ENCODE data around the gene ZNF620. TPM values are rescaled to one million over a fixed set of nuclear protein-coding genes. Genes with fewer than 3 reads are reported as not detected.
A peak's percentile ranks its signal among the peaks of the same experiment; 100 is the strongest.
"Not testable (repeated sequence)": the region's sequence is repeated elsewhere in the genome, so short reads cannot be mapped to it uniquely, and the experiment has no call there.

The ZNF620 gene
- total RNA-seq, 1 donor from 2014 or later = 4.4 TPM

DNA sequence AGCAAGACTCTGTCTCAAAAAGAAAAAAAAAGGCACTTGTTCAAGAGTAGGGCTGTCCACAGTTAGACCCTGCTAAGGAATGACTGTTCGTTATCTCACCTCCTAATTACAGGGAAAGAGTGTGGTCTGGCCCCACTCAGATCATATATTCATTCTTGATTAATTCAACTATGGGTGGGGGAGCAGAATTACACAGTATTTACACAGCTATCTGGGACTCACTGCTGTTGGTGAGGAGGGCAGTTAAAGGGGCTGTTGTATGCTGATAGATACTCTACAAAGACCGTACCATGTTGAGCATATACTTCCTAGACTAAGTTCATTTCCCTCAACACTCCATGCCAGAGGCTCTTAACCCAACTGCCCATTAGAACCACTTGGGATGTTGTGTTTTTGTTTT, 3.8 kb upstream of the ZNF620 start:
- no peak for DNase-seq (ENCODE audit: low read depth, low spot score)

DNA sequence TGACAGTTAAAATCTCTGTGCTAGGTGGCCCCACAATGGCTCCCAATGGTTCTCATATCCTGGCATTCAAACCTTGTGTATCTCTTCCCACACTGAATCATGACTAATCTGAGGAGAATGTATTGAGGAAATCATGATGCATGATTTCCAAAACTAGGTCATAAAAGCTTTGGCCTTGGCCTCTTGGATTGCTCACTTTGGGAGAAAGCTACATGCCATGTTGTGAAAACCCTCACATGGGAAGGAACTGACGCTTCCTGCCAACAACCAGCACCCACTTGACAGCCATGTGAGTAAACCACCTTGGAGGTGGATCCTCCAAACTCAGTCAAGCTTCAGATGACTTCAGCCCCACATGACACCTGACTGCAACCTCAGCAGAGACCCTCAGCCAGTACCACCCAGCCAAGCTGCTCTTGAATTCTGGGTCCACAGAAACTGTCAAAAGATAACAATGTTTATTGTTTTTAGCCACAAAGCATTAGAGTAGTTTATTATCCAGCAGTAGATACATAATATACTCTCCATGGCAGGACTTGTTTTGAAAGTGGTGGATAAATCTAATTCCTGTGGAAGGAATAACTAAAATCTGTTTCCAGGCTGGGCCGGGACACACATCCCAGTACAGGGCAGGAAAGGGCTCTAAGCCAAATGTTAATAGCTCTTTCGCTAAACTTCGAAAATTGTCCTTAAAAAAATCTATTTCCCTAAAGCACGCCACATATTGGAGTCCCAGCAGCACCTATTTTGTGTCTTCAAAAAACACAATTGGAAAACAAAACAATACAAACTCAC, 1.0 kb upstream of the ZNF620 start:
- DNase-seq (ENCODE audit: low read depth, low spot score) = peak; percentile 97

- no peak for DNase-seq (ENCODE audit: low read depth, low spot score)
Measured at GRCh38 chr3:40511031-40511718, 5.3 kb downstream of the ZNF620 start.

- no peak for DNase-seq (ENCODE audit: low read depth, low spot score)
Measured at GRCh38 chr3:40516201-40516600, 10.4 kb downstream of the ZNF620 start.

- DNase-seq (ENCODE audit: low read depth, low spot score) = no peak
Measured at GRCh38 chr3:40518067-40518466, 12.2 kb downstream of the ZNF620 start.

- DNase-seq (ENCODE audit: low read depth, low spot score) = no peak
Measured at GRCh38 chr3:40518848-40519247, 13.0 kb downstream of the ZNF620 start.

DNA sequence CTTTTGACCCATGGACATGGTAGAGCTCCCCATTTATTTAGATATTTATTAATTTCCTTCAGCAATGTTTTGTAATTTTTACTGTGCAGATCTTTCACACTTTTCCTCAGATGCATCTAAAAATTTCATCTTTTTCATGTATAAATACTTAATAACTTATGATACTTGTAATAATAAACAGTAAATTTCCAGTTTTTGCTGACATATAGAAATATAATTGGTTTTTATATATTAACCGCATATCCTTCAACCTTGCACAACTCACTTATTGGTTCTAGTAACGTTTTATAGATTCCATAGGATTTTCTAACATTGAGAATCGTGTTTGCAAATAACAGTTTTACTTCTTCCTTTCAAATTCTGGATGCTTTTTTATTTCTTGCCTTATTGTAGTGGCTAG, 15.4 kb downstream of the ZNF620 start:
- DNase-seq (ENCODE audit: low read depth, low spot score) = no peak

DNA sequence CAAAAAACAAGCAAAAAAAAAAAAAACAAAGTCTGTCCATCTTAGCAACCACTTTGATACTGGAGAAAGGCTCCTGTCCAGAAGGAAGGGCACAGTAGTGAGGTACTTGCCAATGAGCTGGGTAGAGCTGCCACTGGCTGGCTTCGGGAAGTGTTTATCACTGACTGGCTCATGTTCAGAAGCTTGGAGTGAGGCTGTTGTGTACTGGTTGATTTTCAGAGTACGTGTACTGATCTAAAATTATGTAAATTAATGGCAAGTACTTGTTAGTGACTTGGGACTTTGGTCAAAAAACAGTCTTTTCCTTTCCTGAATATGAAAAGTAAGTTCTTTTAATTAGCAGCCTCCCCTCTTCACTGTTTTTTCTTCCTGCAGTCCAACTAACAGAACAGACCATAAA, 17.9 kb downstream of the ZNF620 start:
- DNase-seq (ENCODE audit: low read depth, low spot score) = no peak

GRCh38 chr3:40524222-40524567, 18.4 kb downstream of the ZNF620 start:
- DNase-seq (ENCODE audit: low read depth, low spot score) = no peak

- peak; percentile 50 for DNase-seq (ENCODE audit: low read depth, low spot score)
Measured at GRCh38 chr3:40524568-40525285, 18.9 kb downstream of the ZNF620 start, which contains the start of gene ZNF621. ZNF621 (plus strand) TSS chr3:40524960; CDS start chr3:40525841, 881 bp downstream.

DNA sequence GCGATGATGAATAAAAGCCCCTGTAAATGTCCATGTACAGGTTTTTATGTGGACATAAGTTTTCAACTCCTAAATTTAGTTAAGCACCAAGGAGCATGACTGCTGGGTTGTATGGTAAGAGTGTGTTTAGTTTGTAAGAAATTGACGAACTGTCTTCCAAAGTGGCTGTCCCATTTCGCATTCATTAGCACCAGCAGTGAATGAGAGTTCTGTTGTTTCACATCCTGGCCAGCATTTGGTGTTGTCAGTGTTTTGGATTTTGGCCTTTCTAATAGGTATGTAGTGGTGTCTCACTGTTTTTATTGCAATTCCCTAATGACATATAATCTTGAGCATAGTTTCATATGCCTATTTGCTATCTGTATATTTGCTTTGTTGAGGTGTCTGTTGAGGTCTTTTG, 22.6 kb downstream of the ZNF620 start:
- DNase-seq (ENCODE audit: low read depth, low spot score) = no peak

GRCh38 chr3:40532252-40532651, 26.4 kb downstream of the ZNF620 start:
- DNase-seq (ENCODE audit: low read depth, low spot score) = no peak

- DNase-seq (ENCODE audit: low read depth, low spot score) = no peak
Measured at GRCh38 chr3:40534283-40534682, 28.4 kb downstream of the ZNF620 start.

DNA sequence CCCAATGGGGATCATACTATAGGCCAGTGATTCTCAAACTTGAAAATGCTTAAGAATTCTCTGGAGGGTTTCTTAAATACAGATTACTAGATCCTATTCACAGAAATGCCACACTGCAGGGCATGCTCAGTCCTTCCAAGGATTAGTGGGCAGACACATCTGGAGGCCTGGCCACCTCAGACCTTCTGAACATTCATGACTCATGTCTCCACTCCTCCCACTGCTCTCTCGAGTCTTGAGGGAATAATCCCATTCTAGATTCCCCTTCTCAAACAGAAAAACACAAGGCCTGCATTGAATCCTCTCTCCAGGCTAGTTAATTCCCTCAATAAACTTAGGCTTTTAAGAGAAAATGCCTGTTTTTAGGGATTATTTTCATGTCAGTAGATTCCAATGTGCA, 41.0 kb downstream of the ZNF620 start:
- no peak for DNase-seq (ENCODE audit: low read depth, low spot score)

DNA sequence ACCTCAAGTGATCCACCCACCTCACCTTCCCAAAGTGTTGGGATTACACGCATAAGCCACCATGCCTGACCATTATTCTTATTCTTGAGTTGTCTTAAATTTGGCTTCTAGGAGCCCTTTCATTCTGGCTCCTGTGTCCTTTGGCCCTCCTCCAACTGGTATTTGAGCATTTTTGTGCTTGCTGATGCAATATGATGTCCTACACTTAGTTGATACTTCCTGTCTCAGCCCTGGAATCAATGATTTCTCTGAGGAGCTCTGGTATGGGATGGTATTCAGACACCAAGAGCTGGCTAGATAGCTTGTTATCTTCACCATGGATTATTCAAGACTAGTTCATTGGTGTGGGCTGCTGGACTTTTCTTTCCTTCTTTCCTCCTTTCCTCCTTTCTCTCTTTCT, 44.3 kb downstream of the ZNF620 start:
- DNase-seq (ENCODE audit: low read depth, low spot score) = no peak

GRCh38 chr3:40557575-40558161, 51.8 kb downstream of the ZNF620 start:
- no peak for DNase-seq (ENCODE audit: low read depth, low spot score)

DNA sequence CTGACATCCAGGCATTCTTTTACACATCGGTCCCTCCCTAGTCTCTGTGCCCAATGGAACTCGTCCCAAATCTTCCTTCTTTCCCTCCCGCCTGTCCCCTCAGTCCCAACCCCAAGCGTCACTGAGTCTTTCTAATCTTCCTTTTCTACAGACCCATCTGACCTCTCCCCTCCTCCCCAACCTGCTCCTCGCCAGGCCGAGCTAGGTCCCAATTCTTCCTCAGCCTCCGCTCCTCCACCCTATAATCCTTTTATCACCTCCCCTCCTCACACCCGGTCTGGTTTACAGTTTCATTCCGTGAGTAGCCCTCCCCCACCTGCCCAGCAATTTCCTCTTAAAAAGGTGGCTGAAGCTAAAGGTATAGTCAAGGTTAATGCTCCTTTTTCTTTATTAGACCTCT, 56.6 kb downstream of the ZNF620 start:
- not testable (repeated sequence) for DNase-seq (ENCODE audit: low read depth, low spot score)

DNA sequence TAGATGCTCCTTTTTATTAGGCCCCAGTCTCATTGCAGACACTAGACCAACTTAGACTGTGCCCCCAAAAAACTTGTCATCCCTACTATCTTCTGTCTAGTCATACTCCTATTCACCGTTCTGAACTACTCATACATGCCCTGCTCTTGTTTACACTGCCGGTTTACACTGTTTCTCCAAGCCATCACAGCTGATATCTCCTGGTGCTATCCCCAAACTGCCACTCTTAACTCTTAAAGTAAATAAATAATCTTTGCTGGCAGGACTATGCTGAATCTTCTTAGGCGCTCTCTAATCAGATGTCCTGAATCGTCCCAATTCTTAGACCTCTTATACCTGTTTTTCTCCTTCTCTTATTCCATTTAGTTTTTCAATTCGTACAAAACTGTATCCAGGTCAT, 59.8 kb downstream of the ZNF620 start:
- DNase-seq (ENCODE audit: low read depth, low spot score) = not testable (repeated sequence)

DNA sequence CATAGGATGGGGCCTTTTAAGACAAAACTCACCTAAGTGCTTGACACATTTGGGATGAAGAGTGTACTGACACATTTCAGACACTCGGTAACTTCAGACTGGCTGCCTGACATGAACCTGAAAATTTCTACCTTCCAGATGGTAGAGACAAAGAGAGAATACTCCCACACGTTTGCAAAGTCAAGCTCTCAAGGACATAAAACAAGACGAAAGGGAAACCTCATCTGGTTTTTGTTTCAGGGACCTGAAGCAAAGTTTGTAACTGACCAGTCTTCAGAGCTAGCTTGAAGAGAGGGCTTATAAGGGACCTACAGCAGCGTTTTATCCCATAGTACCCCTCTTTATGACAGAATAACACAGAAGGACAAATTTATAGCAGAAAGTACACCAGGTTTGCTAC, 60.9 kb downstream of the ZNF620 start:
- no peak for DNase-seq (ENCODE audit: low read depth, low spot score)

All from pulmonary artery endothelial cell (primary cell).